GM19324 (cell line): ENCODE measurements around the gene MYH9.
"Not testable (repeated sequence)": the region's sequence is repeated elsewhere in the genome, so short reads cannot be mapped to it uniquely, and the experiment has no call there.

Source experiments
- ATAC-seq: cut with Tn5 transposase; IDR thresholded peaks from one replicate; pipeline ENCODE4 v1.9.1; 2021; ENCODE audit warnings: mild to moderate bottlenecking, moderate library complexity; ENCODE audit not compliant: unreplicated experiment, low FRiP score

Gene MYH9

GRCh38 chr22:36415415-36416168 lies 27.8 kb upstream of the MYH9 start:
- ATAC-seq, result no peak

- no peak for ATAC-seq
Observed at GRCh38 chr22:36413022-36413775, 25.4 kb upstream of the MYH9 start.

DNA sequence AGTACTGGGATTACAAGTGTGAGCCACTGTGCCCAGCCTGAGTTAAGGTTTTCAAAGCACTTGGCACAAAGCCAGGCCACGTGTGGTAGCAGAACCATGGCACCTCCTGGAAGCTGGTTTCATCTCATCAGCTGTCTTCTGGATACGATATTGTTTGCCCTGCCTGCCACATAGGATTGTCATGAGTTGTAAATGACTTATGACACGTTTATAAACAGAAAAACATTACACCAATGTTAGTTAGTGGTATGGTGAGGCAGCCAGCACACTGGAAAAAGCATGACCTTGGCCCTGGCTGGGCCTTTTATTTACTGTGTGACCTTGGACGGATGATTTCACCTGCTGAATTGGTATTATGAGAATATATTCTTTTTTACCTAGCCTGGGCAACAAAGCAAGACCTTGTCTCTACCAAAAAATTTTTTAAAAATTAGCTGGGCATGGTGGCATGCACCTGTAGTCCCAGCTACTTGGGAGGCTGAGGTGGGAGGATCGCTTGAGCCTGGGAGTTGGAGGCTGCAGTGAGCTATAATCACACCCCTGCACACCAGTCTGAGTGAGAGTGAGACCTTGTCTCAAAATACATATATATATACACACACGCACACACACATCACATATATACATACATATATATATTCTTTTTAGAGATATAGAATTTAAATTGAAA lies 24.0 kb upstream of the MYH9 start:
- no peak for ATAC-seq

- ATAC-seq, result no peak
Observed at GRCh38 chr22:36409911-36410756, 22.4 kb upstream of the MYH9 start.

GRCh38 chr22:36409554-36409910 lies 21.8 kb upstream of the MYH9 start:
- not testable (repeated sequence) for ATAC-seq

- ATAC-seq, result no peak
Observed at GRCh38 chr22:36409056-36409455, 21.3 kb upstream of the MYH9 start.

DNA sequence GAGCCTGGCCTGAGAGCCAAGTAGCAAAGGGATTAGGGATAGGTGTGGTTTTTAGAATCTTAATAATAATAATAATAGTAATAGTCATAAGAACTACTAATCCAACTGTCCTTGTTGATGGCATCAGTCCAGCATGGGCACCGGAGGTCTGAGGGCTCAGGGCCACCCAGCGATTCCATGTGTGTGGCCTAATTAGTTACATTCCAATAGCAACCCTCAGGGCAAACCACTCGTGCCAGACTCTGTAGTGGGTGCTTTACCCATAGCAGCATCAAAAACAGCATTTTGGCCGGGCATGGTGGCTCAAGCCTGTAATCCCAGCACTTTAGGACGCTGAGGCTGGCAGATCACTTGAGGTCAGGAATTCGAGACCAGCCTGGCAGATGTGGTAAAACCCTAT lies 19.0 kb upstream of the MYH9 start:
- ATAC-seq, result no peak

DNA sequence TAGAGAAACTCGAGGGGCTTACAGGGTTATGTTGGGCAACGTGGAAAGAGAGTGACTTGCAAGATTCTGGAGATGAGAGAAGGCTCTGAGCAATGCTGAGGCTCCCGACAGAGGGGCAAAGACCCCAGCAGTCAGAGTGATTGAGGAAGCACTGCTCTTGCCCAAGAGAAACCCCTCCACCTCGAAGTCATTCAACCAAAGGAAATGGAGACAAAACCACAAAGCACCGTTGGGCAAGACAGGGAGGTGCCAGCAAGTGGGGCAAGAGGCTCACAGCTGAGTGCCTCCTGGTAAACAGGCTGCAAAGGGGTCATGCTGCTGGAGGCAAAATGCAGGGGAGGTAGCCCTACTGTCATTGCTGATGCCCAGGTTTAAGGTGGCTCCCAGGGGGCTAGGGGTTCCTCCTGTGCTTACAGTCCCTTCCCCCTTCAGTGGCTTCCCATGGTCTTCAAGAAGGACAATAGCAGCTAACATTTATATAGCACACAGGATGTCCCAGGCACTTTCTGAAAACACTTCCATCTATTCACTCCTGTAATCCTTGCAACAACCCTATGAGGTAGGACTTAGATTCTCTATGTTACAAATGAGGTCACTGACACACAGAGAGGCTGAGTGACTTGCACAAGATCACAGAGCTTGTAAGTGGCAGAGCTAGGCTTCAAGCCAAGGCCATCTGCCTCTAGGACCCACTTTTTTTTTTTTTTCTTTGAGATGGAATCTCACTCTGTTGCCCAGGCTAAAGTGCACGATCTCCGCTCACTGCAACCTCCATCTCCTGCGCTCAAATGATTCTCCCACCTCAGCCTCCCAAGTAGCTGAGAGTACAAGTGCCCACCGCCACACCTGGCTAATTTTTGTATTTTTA lies 18.1 kb upstream of the MYH9 start:
- ATAC-seq, result no peak

GRCh38 chr22:36405221-36405661 lies 17.5 kb upstream of the MYH9 start:
- ATAC-seq, result no peak

- no peak for ATAC-seq
Observed at GRCh38 chr22:36404446-36404845, 16.7 kb upstream of the MYH9 start.

DNA sequence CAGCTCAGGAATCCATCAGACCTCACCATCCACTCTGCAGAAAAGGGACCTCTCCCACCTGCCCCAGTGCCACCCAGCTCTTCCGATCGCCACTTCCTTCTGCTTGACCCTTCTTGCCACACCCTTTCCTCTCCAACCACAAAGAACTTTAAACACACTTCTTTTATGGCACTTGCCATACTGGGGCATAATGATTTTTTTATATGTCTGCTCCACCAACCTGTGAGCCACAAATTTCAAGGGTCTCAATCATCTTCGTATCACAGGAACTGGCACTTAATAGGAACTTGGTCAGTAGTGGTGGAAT lies 11.7 kb upstream of the MYH9 start:
- no peak for ATAC-seq

DNA sequence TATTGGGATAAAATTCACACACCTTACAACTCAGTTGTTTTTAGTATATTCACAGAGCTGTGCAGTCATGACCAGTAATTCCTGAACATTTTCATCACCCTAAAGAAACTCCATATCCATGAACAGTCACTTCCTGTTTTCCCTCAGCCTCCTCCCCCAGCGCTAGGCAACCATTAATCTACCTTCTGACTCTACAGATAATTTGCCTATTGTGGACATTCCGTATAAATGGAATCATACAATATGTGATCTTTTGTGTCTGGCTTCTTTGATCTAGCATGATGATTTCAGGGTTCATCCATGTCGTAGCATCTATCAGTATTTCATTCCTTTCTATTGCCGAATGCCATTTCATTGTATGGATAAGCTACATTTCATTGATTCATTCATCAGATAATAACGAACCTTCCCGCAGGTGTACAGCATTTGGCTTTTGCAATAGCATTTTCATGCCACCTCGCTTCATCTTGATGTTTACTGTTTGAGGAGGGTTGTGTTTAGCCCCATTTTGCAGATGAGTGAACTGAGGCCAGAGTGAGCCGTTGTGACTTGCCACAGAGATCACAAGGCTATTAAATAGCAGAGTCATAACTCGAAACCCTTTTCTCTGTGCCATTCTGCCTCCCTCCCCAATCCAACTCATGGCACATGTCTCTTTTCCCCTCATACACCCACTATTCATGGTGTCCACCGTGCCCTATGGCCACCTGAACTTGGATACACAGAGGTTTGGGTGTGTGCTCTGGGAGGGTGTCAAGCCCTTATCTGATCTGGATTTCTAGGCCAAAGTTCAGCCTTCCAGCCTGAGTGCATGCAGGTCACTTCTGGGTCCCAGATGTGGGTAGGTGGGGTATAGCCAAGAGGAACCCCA lies 11.1 kb upstream of the MYH9 start:
- no peak for ATAC-seq

DNA sequence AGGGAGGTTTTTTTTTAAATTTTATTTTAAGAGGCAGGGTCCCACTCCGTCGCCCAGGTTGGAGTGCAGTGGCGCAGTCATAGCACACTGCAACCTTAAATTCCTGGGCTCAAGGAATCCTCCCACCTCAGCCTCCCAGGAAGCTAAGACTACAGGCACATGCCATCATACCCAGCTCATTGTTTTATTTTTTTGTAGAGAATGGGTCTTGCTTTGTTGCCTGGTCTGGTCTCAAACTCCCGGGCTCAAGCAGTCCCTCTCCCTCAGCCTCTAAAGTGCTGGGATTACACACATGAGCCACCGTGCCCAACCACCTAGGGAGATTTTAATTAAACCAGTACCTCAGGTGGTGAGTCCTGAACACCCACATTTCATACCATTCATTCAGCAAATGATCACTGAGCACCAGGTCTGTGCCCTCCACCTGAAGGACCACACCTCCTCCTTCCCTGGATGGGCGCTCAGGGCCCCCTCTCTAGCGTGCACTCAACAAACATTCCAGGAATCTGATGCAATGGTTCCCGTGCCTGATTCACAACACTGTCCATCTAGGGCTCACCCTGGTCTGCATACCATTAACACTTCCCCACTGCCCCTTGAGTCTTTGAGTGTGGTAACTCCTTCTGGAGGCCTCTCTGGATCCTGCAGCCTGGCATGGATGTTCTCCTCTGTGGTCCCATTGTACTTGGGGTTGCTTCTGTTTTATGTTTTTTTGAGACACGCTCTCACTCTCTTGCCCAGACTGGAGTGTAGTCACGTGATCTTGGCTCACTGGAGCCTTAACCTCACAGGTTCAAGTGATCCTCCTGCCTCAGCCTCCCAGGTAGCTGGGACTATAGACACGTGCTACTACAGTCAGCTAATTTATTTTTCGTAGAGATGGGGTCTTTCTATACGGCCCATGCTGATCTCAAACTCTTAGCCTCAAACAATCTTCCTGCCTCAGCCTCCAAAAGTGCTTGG lies 9.6 kb upstream of the MYH9 start:
- ATAC-seq, result no peak

- no peak for ATAC-seq
Observed at GRCh38 chr22:36395915-36396314, 8.1 kb upstream of the MYH9 start.

DNA sequence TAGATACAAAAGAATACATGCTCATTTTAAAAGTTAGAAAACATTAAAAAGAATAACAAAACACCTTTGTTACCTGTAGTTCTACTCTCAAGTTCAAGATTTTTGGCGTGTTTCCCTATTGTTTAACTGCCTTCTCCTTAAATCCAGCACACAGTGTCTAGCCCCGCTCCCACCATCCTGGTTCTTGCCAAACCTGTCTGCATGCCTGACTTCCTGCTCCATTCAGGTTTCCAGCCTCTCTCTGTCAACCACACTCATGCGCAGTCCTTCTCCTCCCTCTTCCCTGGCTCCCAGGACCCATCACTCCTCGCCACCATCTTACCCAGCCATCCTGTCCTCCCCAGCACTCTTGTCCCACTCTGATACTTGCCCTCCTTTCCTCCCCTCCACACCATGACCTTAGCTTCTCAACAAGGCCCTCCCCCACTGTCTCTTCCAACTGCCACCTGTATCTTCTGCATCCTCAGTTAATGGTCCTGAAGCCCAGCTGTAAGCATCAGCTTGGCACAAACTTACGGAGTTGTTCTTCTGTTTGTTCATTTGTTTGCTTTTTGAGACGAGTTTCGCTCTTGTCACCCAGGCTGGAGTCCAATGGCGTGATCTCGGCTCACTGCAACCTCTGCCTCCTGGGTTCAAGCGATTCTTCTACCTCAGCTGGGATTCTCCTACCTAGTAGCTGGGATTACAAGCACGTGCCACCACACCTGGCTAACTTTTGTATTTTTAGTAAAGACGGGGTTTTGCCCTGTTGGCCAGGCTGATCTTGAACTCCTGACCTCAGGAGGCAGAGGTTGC lies 7.5 kb upstream of the MYH9 start:
- ATAC-seq, result no peak

DNA sequence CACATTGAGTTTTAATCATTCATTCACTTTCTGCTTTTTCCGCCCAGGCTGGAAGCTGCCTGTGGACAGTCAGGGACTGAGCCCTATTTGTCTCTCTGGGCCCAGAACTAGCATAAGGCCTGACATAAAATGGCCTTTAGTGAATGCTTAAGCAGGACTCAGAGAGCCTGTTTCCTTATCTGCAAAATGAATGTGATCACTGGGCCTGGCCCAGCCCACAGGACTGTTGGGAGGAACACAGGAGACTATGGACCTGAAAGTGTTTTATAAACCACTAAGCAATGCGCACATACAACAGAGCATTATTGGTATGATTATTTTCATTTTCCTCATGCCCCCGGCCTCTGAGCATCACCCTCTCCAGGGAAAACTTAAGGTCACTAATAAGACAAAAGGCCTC lies 3.9 kb upstream of the MYH9 start:
- no peak for ATAC-seq

DNA sequence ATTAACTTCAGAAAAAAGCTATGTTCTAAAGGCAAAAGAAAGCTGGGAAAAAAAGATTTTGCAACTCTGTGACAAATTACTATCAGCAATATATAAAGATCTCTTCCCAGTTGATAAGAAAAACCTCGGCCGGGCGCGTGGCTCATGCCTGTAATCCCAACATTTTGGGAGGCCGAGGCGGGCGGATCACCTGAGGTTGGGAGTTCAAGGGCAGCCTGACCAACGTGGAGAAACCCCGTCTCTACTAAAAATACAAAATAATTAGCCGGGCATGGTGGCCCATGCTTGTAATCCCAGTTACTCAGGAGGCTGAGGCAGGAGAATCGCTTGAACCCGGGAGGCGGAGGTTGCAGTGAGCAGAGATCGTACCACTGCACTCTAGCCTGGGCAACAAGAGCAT lies 1.4 kb upstream of the MYH9 start:
- not testable (repeated sequence) for ATAC-seq
